GM12874 (cell line): ENCODE measurements around the gene IMPACT.

ENCODE experiments used
- TF ChIP-seq, protein P1 (sequence below): IDR thresholded peaks from 2 replicates; pipeline ENCODE4 v1.5.1; 2011; ENCODE audit warnings: low read depth, mild to moderate bottlenecking, control low read depth, low read length, moderate library complexity; ENCODE audit not compliant: insufficient read depth

IMPACT gene

DNA sequence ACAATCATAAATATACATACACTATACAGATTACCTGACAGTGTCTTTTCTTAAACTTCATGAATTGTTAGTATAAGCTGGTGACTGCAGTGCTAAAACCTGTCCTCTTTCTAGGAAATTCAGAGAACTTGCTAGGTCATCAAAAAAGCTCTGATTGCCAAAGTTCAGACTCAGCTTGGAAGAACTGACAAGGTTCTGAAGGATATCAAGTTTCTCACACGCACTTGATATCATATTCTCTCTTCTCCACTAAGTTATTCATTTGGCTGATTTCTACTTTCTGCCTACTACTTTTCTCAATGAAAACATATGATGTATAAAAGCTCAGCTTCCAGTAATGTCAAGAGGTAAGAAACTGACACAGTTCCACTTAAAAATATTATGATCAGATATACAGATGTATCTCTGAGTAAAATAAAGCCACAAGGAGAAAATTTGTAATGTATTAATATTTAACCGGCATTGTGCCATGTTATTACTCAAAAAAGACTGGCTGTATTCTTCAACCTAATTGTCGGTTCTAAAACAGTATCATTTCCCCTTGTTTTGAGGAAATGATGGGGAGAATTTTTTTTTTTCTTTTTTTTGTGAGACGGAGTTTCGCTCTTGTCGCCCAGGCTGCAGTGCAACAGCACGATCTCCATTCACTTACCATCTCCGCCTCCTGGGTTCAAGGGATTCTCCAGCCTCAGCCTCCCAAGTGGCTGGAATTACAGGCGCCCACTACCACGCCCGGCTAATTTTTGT lies 31.2 kb upstream of the IMPACT start:
- TF ChIP-seq, protein P1, sequence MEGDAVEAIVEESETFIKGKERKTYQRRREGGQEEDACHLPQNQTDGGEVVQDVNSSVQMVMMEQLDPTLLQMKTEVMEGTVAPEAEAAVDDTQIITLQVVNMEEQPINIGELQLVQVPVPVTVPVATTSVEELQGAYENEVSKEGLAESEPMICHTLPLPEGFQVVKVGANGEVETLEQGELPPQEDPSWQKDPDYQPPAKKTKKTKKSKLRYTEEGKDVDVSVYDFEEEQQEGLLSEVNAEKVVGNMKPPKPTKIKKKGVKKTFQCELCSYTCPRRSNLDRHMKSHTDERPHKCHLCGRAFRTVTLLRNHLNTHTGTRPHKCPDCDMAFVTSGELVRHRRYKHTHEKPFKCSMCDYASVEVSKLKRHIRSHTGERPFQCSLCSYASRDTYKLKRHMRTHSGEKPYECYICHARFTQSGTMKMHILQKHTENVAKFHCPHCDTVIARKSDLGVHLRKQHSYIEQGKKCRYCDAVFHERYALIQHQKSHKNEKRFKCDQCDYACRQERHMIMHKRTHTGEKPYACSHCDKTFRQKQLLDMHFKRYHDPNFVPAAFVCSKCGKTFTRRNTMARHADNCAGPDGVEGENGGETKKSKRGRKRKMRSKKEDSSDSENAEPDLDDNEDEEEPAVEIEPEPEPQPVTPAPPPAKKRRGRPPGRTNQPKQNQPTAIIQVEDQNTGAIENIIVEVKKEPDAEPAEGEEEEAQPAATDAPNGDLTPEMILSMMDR = no peak

DNA sequence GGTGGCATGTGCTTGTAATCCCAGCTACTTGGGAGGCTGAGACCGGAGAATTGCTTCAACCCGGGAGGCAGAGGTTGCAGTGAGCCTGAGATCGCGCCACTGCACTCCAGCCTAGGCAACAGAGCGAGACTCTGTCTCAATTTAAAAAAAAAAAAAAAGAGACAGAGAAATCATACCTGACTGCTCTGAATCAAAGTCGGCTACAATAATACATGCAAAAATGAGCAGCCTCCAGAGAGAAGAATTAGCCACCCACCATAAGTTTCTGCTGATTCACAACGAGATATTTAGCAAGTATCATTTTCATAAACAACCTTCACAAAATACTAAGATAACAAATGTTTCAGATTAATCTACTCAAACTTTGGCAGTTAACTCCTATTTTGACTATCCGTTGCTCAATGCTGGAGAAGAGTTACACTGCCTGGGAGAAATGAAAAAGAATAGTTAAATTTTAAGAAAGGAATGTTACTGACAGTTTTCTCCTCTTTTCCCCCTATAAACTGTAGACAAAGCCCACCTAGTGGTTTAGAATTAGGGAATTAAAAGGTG lies 30.3 kb upstream of the IMPACT start:
- TF ChIP-seq, protein P1 = no peak

DNA sequence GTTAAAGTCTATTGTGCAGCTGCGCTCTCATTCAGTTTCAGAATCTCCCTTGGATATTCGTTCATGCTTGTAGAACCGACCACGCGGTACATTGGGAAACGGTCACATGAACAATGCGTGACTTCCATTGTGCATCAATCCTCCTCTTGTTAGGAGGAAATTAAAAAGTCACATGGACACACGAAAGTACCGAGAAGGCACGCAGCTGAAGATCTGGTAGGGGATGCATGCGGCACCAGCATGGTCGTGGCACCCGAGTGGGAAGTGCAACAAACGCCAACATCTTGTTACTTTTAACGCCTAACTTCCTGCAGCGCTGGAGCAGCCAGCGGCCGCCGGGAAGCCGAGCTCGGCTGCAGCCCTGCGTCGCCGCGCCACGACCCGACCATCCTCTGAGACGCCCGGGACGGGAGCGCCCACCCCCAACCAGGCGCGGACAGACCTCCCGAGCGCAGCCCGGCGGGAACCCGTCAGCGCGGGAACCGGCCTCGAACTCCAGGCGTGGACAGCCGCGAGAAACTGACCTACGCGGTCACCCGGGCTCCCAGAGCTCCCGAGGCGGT lies 29.3 kb upstream of the IMPACT start:
- TF ChIP-seq, protein P1 = no peak

DNA sequence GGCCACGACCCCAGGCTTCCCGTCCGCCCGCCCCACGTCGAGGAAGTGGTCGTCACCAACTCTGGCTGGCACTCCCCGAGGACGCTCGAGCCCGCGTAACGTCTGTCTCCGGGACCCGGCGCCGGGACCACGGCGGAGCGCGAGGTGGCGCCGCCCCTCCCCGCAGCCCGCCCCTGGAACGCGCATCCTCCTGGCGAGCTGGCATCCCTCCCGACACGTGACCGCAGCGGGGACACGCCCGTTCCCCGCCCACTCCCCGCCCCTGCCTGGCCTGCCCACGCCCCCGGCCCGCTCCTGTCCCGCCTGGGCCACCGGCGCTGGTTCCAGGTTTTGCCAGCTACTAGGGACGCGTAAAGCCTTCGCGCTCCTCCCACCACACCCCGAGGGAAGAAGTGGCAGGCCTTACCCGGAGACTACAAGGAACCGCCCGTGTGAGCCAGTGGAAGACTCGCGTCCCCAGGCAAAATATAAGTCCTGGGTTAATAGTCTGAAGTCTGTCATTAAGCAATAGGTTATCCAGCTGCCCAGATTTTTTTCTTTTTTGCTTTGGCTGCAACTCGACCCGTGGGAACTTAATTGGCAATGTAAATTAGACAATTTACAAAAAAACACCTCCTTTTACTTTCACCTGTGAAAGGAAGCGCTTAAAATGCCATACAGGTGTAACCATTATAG lies 28.6 kb upstream of the IMPACT start, which contains the start of gene OSBPL1A:
TSS of gene OSBPL1A (minus strand) at position 131 of the 675 bp plus-strand sequence. CDS start 20,291 bp downstream, outside the sequence.
- TF ChIP-seq, protein P1 = no peak

DNA sequence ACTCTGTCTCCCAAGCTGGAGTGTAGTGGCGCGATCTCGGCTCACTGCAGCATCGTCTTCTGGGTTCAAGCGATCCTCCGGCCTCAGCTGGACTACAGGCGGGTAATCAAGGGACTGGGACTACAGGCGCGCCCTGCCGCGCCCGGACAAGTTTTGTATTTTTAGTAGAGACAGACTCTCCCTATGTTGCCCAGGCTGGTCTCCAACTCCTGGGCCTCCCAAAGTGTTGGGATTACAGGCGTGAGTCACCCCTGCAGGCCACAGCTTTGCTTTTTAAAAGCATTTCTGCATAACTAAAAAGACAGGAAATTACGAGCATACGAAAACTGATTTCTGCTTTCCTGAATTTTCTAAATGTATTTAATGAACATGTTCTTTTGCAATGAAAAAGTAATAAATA lies 27.9 kb upstream of the IMPACT start:
- TF ChIP-seq, protein P1 = no peak

DNA sequence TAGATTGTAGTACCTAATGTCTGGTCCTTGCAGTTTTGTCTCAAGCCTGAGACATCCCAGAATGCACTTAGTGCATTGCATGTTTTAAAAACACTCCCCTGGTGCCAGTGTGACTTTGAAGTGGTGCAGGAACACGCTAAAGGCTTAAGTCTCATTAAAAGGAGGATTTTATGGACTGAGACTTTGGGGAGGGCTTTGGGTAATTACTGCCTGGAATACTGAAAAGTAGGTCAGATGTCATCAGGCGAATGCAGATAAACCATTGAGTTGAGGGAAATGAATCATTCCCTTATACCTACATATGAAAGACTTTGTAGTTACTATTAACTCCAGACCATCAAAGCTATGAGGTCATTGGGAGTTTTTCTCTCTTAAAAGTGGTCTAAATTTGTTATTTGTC lies 25.9 kb upstream of the IMPACT start:
- TF ChIP-seq, protein P1 = no peak

DNA sequence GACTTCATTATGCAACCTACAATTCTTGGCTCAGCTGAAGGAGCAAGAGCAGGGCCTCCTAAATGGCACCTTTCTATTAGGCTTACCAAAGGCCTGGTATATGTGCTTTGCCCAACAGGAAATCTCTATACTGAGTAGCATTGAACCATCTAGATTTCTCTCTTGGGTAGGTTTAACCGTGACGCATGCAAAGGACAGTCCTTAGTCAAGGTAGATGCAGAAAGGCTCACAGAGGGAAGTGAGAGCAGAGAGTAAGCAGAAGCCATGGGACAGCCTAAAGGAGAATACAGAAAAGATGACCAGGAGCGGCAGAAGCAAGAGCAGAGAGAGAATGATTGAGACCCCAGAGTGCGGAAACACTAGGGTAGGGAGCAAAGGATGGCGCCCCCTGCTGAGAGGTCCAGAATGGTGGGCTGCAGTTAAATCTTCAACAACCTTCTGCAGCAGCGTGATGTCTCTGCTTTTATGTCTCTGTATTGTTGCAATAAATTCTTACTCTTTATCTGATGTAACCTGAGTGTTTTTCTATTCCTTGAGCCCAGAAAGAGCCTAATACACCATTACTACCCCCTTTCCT lies 24.2 kb upstream of the IMPACT start:
- TF ChIP-seq, protein P1 = peak; percentile 18; the same call in 1 of the 2 replicates
